Measurements from ENCODE around the gene LAG3.

The LAG3 gene

GRCh38 chr12:6823182-6824084, 51.1 kb downstream of the LAG3 start:
- DNase-seq (ENCODE audit: low read depth in 3 of 3): no peak

- DNase-seq (ENCODE audit: low read depth in 3 of 3): no peak
These were observed 51.9 kb downstream of the LAG3 start for GRCh38 chr12:6824085-6824775.

GRCh38 chr12:6824901-6825381, 52.6 kb downstream of the LAG3 start:
- DNase-seq (ENCODE audit: low read depth in 3 of 3): no peak

- peak; percentile 63 to 81 (median 79) for DNase-seq (ENCODE audit: low read depth in 3 of 3)
These were observed 53.2 kb downstream of the LAG3 start for GRCh38 chr12:6825398-6826124.

- DNase-seq (ENCODE audit: low read depth in 3 of 3): no peak
These were observed 53.9 kb downstream of the LAG3 start for GRCh38 chr12:6826125-6826733.

GRCh38 chr12:6826734-6827436, 54.6 kb downstream of the LAG3 start:
- DNase-seq (ENCODE audit: low read depth in 3 of 3): no peak

- DNase-seq (ENCODE audit: low read depth in 3 of 3): peak in 2 of 3 donors; percentile 29 to 70
These were observed 55.2 kb downstream of the LAG3 start for GRCh38 chr12:6827437-6827911.
